ENCODE measurements around the gene LTBP4.

The LTBP4 gene

GRCh38 chr19:40598121-40598917 is 2.9 kb upstream of the LTBP4 start (continued):
- TF ChIP-seq PRDM10 (tag by site-specific recombination; IDR thresholded peaks at IDR 0.05) (peak; percentile 100), ZNF157 (tag by site-specific recombination; IDR thresholded peaks at IDR 0.05) (no peak), HOXD13 (CRISPR knock-in tag; IDR thresholded peaks at IDR 0.05; ENCODE audit: borderline replicate concordance) (no peak), ELK4 (IDR thresholded peaks at IDR 0.05; ENCODE audit: borderline replicate concordance, low read depth, low read length) (no peak), ZNF510 (tag by site-specific recombination; IDR thresholded peaks at IDR 0.05; ENCODE audit: insufficient replicate concordance) (no peak), ZNF26 (tag by site-specific recombination; IDR thresholded peaks at IDR 0.05) (no peak), SP3 (tag by site-specific recombination; IDR thresholded peaks at IDR 0.05) (peak; percentile 98), BCL6B (tag by site-specific recombination; IDR thresholded peaks at IDR 0.05) (no peak), KLF9 (tag by site-specific recombination; IDR thresholded peaks at IDR 0.05; ENCODE audit: low read depth) (peak; percentile 95), ZNF112 (tag by site-specific recombination; IDR thresholded peaks at IDR 0.05) (no peak), PRDM2 (tag by site-specific recombination; IDR thresholded peaks at IDR 0.05; ENCODE audit: borderline replicate concordance) (no peak), ZNF366 (tag by site-specific recombination; conservative IDR thresholded peaks at IDR 0.05) (peak; percentile 89), KLF7 (tag by site-specific recombination; IDR thresholded peaks at IDR 0.05; ENCODE audit: borderline replicate concordance) (peak; percentile 88)
- TF ChIP-seq, protein P1, sequence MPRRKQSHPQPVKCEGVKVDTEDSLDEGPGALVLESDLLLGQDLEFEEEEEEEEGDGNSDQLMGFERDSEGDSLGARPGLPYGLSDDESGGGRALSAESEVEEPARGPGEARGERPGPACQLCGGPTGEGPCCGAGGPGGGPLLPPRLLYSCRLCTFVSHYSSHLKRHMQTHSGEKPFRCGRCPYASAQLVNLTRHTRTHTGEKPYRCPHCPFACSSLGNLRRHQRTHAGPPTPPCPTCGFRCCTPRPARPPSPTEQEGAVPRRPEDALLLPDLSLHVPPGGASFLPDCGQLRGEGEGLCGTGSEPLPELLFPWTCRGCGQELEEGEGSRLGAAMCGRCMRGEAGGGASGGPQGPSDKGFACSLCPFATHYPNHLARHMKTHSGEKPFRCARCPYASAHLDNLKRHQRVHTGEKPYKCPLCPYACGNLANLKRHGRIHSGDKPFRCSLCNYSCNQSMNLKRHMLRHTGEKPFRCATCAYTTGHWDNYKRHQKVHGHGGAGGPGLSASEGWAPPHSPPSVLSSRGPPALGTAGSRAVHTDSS (tag by site-specific recombination; IDR thresholded peaks at IDR 0.05): peak; percentile 58; the same call in 1 of the 2 replicates
- TF ChIP-seq, protein P2, sequence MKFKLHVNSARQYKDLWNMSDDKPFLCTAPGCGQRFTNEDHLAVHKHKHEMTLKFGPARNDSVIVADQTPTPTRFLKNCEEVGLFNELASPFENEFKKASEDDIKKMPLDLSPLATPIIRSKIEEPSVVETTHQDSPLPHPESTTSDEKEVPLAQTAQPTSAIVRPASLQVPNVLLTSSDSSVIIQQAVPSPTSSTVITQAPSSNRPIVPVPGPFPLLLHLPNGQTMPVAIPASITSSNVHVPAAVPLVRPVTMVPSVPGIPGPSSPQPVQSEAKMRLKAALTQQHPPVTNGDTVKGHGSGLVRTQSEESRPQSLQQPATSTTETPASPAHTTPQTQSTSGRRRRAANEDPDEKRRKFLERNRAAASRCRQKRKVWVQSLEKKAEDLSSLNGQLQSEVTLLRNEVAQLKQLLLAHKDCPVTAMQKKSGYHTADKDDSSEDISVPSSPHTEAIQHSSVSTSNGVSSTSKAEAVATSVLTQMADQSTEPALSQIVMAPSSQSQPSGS (tag by site-specific recombination; IDR thresholded peaks at IDR 0.05; ENCODE audit: low read depth): peak; percentile 59
- TF ChIP-seq, protein P3, sequence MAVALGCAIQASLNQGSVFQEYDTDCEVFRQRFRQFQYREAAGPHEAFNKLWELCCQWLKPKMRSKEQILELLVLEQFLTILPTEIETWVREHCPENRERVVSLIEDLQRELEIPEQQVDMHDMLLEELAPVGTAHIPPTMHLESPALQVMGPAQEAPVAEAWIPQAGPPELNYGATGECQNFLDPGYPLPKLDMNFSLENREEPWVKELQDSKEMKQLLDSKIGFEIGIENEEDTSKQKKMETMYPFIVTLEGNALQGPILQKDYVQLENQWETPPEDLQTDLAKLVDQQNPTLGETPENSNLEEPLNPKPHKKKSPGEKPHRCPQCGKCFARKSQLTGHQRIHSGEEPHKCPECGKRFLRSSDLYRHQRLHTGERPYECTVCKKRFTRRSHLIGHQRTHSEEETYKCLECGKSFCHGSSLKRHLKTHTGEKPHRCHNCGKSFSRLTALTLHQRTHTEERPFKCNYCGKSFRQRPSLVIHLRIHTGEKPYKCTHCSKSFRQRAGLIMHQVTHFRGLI (tag by site-specific recombination; IDR thresholded peaks at IDR 0.05): peak; percentile 23; the same call in 1 of the 2 replicates
- TF ChIP-seq, protein P4, sequence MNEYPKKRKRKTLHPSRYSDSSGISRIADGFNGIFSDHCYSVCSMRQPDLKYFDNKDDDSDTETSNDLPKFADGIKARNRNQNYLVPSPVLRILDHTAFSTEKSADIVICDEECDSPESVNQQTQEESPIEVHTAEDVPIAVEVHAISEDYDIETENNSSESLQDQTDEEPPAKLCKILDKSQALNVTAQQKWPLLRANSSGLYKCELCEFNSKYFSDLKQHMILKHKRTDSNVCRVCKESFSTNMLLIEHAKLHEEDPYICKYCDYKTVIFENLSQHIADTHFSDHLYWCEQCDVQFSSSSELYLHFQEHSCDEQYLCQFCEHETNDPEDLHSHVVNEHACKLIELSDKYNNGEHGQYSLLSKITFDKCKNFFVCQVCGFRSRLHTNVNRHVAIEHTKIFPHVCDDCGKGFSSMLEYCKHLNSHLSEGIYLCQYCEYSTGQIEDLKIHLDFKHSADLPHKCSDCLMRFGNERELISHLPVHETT (tag by site-specific recombination; IDR thresholded peaks at IDR 0.05): peak; percentile 92
